HEK293T (cell line): ENCODE data around the gene ASPRV1.

Experiments used
- BHLHE40 ChIP-seq: fragments of 450-650 bp; IDR thresholded peaks from 2 replicates; pipeline ENCODE4 v1.6.1; 2016; ENCODE audit warnings: mild to moderate bottlenecking, moderate library complexity, borderline replicate concordance
- CTBP1 ChIP-seq: fragments of 450-650 bp; IDR thresholded peaks from 2 replicates; pipeline ENCODE4 v1.6.1; 2016; ENCODE audit warnings: borderline replicate concordance
- FOXM1 ChIP-seq: fragments of 450-650 bp; IDR thresholded peaks from 2 replicates; pipeline ENCODE4 v1.6.1; 2017; ENCODE audit warnings: mild to moderate bottlenecking, borderline replicate concordance
- NFRKB ChIP-seq: fragments of 450-650 bp; IDR thresholded peaks from 2 replicates; pipeline ENCODE4 v1.6.1; 2016; ENCODE audit warnings: mild to moderate bottlenecking, moderate library complexity

DNA sequence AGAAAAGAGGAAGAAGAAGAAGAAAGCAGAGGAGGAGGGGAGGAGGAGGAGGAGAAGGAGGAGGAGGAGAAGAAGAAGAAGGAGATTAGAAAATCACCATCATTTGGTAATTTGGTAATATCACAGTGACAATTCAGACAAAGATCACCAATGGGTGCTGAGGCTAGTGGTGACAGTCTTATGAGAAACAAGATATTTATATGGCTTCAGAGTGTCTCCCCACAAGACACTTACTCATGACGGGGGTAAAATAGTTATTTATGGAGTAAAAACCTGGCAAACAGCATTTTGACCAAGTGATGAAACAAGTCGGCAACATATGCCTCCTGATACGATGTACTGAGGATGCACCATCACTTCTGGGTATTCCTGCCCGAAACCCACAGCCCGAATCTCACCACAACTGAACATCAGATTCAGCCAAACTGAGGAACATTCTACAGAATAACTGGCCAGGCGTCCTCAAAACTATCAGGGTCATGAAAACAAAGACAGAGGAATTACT lies 4.9 kb downstream of the ASPRV1 start:
- TF ChIP-seq NFRKB (no peak), CTBP1 (no peak), BHLHE40 (no peak), FOXM1 (no peak)
